Umbilical cord (tissue), 1 donor: Measurements from ENCODE around the gene ZCCHC17. TPM values are rescaled to one million over a fixed set of nuclear protein-coding genes. Genes with fewer than 3 reads are reported as not detected.

Source experiments
- total RNA-seq: library from RNA; depleted of rRNA; stranded (reverse); fragments of >200 nt; gene quantifications from one replicate; pipeline ENCODE4 v1.2.3, GENCODE V29; 2014; ENCODE audit warnings: low replicate concordance; ENCODE audit not compliant: insufficient read depth

Gene ZCCHC17
- total RNA-seq, 1 donor from 2014 or later = 5.8 TPM

Other genes starting within 250 kb of the ZCCHC17 start
- 57.8 TPM for gene PUM1, start 231.3 kb upstream of the ZCCHC17 start, total RNA-seq
- gene NKAIN1, start 57.1 kb upstream of the ZCCHC17 start, total RNA-seq = not detected
- 69.8 TPM for gene SNRNP40, start 244 bp upstream of the ZCCHC17 start, total RNA-seq
- 15.9 TPM for gene FABP3, start 76.0 kb downstream of the ZCCHC17 start, total RNA-seq
- gene SERINC2, start 116.2 kb downstream of the ZCCHC17 start, total RNA-seq = 1.7 TPM